Testis (tissue), 3 donors: Measurements from ENCODE around the gene HES5. TPM values are rescaled to one million over a fixed set of nuclear protein-coding genes. Genes with fewer than 3 reads are reported as not detected.
"Not testable (repeated sequence)": the region's sequence is repeated elsewhere in the genome, so short reads cannot be mapped to it uniquely, and the experiment has no call there.

Experiments used
- DNase-seq: peaks from one replicate; pipeline ENCODE4 v3.0.0-alpha.2; 2019
- H3K27ac ChIP-seq, 2 donors: fragments of 200-600 bp; sonication (generic); one replicate each; pipeline ENCODE4 v1.5.1; 2019
- H3K27me3 ChIP-seq: fragments of 200-600 bp; sonication (generic); one replicate; pipeline ENCODE4 v1.5.1; 2019
- H3K36me3 ChIP-seq: fragments of 200-600 bp; sonication (generic); one replicate; pipeline ENCODE4 v1.5.1; 2017; ENCODE audit warnings: low read depth; ENCODE audit errors: missing control alignments
- H3K4me1 ChIP-seq: fragments of 200-600 bp; sonication (generic); one replicate; pipeline ENCODE4 v1.5.1; 2019
- H3K4me3 ChIP-seq, 2 donors: fragments of 200-600 bp; sonication (generic); one replicate each; pipeline ENCODE4 v1.5.1; 2017 to 2019
- H3K9me3 ChIP-seq: fragments of 200-600 bp; sonication (generic); one replicate; pipeline ENCODE4 v1.5.1; 2017
- POLR2A ChIP-seq: fragments of 450-650 bp; IDR thresholded peaks from one replicate; pipeline ENCODE4 v1.6.1; 2017; ENCODE audit warnings: antibody characterized with exemption, mild to moderate bottlenecking, moderate library complexity
- WGBS, 2 donors: methylation state at CpG; one replicate each; pipeline ENCODE4 v1.1.5; 2018; 5-methylcytosine and 5-hydroxymethylcytosine counted together
- intact Hi-C: fragments of 100-400 bp; cut with DNase I; formaldehyde crosslinking; loops from one replicate; pipeline ENCODE4 v1.15.1; 2023; ENCODE audit warnings: low total_unique reads
- polyA plus RNA-seq: library from polyadenylated mRNA; stranded (reverse); fragments of 350-450 nt; fragmentation: Illumina TruSeq; extraction: RNeasy Lipid Tissue Mini Kit (QIAGEN cat#74804); gene quantifications from one replicate; pipeline ENCODE4 v1.2.3, GENCODE V29; 2014; ENCODE audit warnings: low read depth, low replicate concordance; ENCODE audit not compliant: insufficient read depth
- total RNA-seq, 2 donors: library from RNA; depleted of rRNA; stranded (reverse); fragments of >200 nt; gene quantifications; one replicate each; pipeline ENCODE4 v1.2.3, GENCODE V29; 2016
- TF ChIP-seq, protein P1 (sequence below), 3 experiments: fragments of 450-650 bp in 2 of 3; fragments of 200-600 bp in 1 of 3; sonication (generic) in 1 of 3; IDR thresholded peaks; one replicate each; pipeline ENCODE4 v1.5.1; 2016 to 2019; ENCODE audit warnings: antibody characterized with exemption in 3 of 3, mild to moderate bottlenecking in 2 of 3, moderate library complexity in 1 of 3

HES5 gene
- total and polyA plus RNA-seq, 3 donors from 2014 or later, result 1.1 to 4.2 (median 2.8) TPM

DNA sequence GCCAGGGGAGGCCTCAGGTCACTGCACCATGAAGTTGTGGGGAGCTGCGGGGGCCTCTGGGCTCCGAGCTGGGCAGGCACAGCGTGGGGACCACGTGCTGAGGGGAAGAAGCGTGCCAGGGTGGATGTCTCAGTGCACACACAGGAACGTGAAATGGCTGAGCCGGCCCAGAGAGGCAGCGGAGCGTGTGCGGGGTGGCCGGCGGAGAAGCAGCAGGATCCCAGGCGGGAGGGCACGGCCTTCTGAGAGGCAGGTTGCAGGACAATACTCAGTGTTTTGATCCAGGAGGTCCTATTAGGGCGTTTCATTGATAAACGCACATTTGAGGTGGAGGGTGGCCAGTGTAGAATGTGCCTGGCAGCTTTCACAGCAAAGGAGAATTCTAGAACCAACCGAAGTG, 39.0 kb upstream of the HES5 start:
- Histone ChIP-seq H3K4me1 (no peaks in the 10 kb centered on the region), H3K36me3 (no peaks in the 10 kb centered on the region), H3K9me3 (no peaks in the 10 kb centered on the region), H3K27me3 (no peaks in the 10 kb centered on the region), H3K4me3 (no peak overlapping the region), H3K27ac (no peak overlapping the region)
- intact Hi-C loops, result no loop called here
- WGBS, 2 donors, result 80 to 95% methylated on average over 13 to 17 of the region's 17 CpGs
- DNase-seq, result no peak
- TF ChIP-seq, protein P1, sequence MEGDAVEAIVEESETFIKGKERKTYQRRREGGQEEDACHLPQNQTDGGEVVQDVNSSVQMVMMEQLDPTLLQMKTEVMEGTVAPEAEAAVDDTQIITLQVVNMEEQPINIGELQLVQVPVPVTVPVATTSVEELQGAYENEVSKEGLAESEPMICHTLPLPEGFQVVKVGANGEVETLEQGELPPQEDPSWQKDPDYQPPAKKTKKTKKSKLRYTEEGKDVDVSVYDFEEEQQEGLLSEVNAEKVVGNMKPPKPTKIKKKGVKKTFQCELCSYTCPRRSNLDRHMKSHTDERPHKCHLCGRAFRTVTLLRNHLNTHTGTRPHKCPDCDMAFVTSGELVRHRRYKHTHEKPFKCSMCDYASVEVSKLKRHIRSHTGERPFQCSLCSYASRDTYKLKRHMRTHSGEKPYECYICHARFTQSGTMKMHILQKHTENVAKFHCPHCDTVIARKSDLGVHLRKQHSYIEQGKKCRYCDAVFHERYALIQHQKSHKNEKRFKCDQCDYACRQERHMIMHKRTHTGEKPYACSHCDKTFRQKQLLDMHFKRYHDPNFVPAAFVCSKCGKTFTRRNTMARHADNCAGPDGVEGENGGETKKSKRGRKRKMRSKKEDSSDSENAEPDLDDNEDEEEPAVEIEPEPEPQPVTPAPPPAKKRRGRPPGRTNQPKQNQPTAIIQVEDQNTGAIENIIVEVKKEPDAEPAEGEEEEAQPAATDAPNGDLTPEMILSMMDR (IDR thresholded peaks at IDR 0.05), result no peak
- no peak for TF ChIP-seq POLR2A

DNA sequence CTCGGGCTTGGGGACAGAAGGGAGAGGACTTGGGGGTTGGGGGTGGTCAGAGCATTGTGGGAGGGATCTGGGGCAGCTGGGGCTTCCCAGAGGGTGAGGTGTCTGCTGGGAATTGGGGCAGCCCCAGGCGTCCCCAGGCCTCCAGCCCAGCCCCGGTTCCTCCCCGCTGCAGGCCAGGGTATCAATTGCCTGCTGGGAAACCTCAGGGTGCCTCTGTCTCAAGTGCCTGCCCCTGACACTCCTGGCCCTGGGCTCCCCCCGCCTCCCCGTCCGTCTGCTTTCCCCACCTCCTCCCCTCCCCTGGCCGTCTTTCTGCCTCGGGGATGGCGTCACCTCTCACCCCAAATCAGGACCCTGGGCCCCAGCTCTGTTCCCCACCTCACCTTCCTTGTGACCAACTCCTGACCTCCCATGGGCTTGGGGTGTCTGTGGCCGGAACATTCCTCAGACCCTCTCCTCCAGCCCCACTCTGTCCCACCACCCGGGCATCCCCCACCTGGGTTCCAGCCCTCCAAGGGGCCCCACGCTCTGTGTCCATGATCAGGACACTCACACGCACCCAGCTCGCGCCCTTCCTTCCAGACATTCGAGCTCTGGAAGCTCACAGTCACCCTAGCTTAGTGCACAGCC, 38.2 kb upstream of the HES5 start:
- H3K36me3 ChIP-seq, DNase-seq, H3K27me3 ChIP-seq, H3K4me3 ChIP-seq, H3K9me3 ChIP-seq, intact Hi-C loops, H3K4me1 ChIP-seq, H3K27ac ChIP-seq: not testable (repeated sequence)
- WGBS, 2 donors, result 48 to 59% methylated on average over 5 to 8 of the region's 17 CpGs

DNA sequence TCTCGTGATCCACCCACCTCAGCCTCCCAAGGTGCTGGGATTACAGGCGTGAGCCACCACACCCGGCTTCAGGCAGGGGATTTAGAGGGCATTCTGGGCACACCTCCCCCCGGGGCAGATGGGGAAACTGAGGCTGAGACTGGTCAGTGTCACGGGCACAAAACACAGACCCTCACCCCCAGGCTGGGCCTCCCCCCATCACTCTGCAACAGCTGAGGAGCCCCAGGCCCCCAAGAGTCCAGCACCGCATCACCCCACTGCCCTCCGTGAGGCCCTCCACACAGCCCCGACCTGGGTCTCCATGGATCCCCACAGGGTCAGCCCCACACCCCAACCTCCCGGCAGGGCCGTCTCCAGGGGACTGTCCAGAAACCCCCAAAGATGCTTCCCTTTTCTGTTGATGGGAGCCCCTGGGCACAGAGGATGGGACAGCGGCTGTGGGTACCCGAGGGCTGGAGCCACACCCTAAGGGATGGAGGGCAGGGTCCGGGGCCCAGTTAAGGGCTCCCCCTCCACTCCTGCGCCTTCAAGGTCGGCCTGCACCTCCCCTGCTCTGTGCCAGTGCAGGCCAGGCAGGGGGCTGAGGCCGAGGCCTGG, 37.1 kb upstream of the HES5 start:
- H3K36me3 ChIP-seq, result no peaks in the 10 kb centered on the region
- no peak for DNase-seq
- intact Hi-C loops, result no loop called here
- no peaks in the 10 kb centered on the region for H3K4me1 ChIP-seq
- no peaks in the 10 kb centered on the region for H3K27me3 ChIP-seq
- no peak for TF ChIP-seq POLR2A
- TF ChIP-seq, protein P1 (IDR thresholded peaks at IDR 0.05), result no peak
- no peak overlapping the region for H3K27ac ChIP-seq
- H3K9me3 ChIP-seq, result no peaks in the 10 kb centered on the region
- 72 to 79% methylated on average over 2 to 16 of the region's 16 CpGs for whole genome bisulfite sequencing, 2 donors
- H3K4me3 ChIP-seq, result no peak overlapping the region

DNA sequence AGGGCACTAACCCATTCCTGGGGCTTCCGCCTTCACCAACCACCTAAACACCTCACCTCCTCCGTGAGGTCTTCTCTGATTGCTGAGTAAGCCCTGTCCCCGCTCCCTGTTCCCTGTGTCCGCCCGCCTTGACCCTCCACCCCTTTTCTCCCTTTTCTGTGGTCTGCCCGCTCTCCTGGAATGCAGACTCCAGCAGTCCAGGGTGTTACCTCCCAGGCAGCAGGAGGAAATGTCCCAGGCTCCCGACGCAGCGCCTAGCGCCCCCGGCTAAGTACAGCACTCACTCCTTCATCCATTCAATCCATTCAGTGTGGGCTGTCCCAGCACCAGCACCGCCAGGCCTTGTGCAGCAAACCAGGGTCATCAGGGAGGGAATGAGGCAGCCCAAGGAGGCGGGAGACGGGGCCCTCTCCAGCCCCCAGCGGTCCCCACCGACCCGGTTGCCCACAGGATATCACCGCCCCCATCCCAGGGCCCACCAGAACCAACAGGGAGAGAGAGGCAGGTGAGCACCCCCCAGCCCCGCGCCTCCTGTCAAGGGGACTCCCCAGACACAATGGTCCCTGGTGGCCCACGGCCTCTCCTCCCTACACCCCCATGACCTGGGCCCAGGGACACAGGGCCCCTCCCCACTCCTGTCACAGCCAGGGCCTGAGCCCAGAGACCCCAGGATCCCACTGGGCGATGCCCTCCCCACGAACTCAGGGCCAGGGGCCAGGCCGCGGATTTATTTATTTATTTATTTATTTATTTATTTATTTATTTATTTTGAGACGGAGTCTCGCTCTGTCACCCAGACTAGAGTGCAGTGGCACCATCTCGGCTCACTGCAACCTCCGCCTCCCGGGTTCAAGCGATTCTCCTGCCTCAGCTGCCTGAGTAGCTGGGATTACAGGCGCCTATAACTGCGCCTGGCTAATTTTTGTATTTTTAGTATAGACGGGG, 36.3 kb upstream of the HES5 start:
- DNase-seq, result no peak
- H3K9me3 ChIP-seq, result no peaks in the 10 kb centered on the region
- H3K36me3 ChIP-seq, result no peaks in the 10 kb centered on the region
- no peak for TF ChIP-seq POLR2A
- TF ChIP-seq, protein P1 (IDR thresholded peaks at IDR 0.05), result no peak
- H3K27ac ChIP-seq, result no peak overlapping the region
- intact Hi-C loops, result no loop called here
- H3K4me3 ChIP-seq, result no peak overlapping the region
- H3K27me3 ChIP-seq, result no peaks in the 10 kb centered on the region
- no peaks in the 10 kb centered on the region for H3K4me1 ChIP-seq
- WGBS, 2 donors, result 77 to 83% methylated on average over 27 to 34 of the region's 34 CpGs

DNA sequence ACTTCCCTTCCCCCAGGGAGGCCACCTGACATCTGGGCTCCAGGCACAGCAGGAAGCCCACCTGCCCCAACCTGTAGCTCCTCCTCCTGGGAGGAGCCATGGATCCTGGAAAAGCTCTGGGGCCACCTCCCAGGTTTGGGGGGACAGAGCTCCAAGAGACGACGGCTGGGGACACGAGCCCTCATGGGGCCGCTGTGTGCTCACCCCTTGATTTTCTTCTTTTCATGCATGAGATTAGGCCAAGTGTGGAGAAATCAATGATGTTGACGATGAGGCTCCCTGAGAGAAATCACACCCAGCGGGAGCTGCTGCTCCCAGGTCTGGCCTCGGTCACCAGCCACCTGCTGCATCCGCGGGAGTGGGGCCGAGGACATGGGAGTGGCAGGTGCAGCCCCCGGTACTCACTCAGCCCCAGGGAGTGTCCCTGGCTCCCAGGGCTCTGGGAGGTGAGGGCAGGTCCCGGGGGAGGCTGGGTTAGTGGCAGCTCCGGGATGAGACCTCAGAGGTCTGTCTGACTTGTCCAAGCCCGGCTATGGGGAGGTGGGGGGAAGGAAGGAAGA, 34.8 kb upstream of the HES5 start:
- DNase-seq, result no peak
- intact Hi-C loops, result no loop called here
- Histone ChIP-seq H3K9me3 (no peaks in the 10 kb centered on the region), H3K27ac (no peak overlapping the region), H3K4me3 (no peak overlapping the region), H3K4me1 (no peaks in the 10 kb centered on the region), H3K36me3 (no peaks in the 10 kb centered on the region), H3K27me3 (no peaks in the 10 kb centered on the region)
- WGBS, 2 donors, result 52 to 65% methylated on average over 10 to 14 of the region's 14 CpGs
- TF ChIP-seq, protein P1 (IDR thresholded peaks at IDR 0.05), result no peak
- no peak for TF ChIP-seq POLR2A
